ENCODE results near the gene IGFBP1.
A peak's percentile ranks its signal among the peaks of the same experiment; 100 is the strongest.

IGFBP1 gene

DNA sequence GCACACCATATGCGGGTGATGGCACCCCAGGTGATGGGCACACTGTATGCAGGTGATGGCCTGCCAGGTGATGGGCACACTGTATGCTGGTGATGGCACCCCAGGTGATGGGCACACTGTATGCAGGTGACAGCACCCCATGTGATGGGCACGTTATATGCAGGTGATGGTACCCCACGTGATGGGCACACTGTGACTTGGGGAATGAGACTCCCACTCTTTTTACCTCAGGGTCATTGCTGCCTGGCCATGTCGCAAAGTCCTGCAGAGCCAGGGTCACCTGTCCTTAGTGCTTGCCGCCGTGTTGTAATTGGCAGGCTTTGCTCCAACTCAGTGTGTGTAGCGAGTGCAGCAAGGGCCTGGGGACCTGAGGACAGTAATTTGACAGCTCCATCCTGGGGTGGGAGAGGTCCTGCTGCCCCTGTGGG, 7.8 kb upstream of the IGFBP1 start:
- DNase-seq (ENCODE audit: insufficient read length, low spot score) (no peak), FAIRE-seq (no peak)

DNA sequence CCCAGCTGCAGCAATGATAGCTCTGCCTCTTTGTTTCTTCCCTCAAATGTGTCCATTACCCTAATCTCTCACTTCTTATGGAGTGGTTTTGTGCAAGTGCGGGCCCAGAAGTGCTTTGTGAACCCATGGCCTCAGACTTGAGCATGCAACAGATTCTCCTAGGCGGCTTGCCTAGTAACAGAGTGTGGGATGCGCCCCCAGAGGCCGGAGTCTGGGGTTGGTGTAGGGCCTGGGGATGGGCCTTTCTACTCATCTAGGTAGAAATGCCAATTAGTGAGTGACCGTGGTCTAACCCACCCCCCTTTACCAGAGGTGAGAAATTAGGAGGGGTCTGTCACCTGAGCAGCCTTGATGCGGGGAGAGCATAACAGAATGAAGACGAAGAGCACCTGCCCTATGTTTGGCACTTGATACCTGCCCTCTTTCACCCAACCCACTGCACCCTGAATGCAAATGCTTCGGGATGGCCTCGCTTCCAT, 7.0 kb upstream of the IGFBP1 start:
- FAIRE-seq (no peak), DNase-seq (ENCODE audit: insufficient read length, low spot score) (no peak)

DNA sequence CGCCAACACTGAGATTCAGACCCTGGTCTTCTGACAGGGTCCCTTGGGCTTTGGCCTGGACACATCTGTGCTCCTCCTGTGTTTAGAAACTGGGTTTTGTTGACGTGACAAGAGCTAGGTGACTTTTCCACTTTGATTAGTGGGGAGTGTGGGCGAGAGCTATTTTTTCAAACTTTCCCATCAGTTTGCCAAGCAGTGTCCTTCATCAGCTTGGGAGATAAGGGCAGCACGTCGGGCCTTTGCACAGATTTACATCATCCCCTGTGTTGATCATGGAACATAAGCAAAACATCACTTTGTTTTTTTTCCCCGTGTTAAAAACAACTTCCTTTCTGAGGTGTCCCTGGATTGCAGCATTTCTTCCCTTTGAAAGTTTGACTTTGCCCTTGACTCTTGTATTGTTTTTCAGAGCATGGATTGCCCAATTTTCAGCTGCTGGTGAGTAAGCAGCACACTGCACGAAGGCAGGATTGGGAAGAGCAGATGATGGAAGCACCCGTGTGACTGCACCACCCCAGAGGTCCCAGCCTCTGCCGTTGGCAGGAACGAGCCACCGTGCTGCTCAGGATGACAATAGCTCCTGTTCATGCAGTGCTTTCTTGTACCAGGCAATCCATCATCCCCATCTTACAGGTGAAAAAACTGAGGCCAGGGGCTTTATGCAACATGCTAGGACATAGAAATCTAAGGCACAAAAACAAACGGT, 6.4 kb upstream of the IGFBP1 start:
- FAIRE-seq (no peak), DNase-seq (ENCODE audit: insufficient read length, low spot score) (no peak)

DNA sequence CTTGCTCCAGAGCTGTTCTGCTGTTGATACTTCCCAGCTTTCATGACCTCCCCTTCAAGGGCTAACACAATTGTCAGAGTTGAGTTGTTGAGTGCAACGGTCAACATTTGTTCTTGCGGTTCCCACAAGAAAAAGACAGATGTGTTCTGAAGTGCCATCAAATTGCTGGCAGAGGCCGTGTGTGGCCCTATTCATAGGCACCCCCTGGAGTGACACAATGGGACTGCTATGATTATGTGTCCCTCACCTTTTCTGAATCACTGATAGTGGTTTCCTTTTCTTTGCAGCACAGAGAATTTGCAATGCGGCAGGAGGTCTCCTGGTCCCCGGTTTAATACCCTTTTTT, 5.8 kb upstream of the IGFBP1 start:
- FAIRE-seq, result no peak
- no peak for DNase-seq (ENCODE audit: insufficient read length, low spot score)

DNA sequence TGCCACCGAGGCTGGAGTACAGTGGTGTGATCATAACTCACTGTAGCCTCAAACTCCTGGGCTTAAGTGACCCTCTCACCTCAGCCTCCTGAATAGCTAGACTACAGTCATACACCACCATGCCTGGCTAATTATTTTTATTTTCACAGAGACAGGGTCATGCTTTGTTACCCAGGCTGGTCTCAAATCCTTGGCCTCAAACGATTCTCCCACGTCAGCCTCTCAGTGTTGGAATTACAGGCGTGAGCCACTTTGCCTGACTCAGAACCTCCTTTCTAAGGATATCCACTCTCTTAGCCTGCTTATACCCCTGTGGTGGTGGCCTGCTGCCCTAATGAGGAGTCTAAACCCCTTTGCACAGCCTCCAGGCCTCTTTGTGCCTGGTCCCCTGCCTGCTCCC, 4.2 kb upstream of the IGFBP1 start:
- no peak for FAIRE-seq

DNA sequence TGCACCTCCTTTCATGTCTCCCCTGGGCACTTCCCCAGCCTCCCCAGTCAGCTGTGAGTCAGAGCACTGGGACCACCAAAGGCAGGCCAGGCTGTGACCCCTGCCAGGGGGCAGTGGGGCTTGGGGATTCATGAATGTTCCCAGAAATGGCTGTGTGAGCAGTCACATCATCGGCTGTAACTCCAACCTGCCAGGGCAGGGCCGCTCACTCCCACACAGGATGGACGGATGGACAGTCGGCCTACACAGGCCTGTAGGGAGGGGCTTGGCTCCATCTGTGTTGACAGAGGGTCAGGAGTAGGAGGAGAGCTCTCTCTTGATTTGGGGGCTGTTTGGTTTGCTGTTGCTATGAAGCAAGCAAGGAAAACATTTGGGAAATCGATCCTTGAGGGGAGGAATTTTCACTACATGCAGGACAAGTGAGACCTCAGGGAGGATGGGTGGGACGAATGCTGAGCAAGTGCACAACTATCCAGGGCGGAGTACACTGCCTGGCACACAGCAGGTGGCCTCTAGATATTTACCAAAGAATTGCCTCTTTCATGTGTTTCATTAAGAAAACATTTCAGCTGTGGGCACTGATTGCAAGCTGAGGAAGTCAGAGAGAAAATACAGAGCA, 2.9 kb upstream of the IGFBP1 start:
- peak; percentile 86 for FAIRE-seq

More for the DNA sequence above, 4.2 kb upstream of the IGFBP1 start:
- no peak for DNase-seq (ENCODE audit: insufficient read length, low spot score)

DNA sequence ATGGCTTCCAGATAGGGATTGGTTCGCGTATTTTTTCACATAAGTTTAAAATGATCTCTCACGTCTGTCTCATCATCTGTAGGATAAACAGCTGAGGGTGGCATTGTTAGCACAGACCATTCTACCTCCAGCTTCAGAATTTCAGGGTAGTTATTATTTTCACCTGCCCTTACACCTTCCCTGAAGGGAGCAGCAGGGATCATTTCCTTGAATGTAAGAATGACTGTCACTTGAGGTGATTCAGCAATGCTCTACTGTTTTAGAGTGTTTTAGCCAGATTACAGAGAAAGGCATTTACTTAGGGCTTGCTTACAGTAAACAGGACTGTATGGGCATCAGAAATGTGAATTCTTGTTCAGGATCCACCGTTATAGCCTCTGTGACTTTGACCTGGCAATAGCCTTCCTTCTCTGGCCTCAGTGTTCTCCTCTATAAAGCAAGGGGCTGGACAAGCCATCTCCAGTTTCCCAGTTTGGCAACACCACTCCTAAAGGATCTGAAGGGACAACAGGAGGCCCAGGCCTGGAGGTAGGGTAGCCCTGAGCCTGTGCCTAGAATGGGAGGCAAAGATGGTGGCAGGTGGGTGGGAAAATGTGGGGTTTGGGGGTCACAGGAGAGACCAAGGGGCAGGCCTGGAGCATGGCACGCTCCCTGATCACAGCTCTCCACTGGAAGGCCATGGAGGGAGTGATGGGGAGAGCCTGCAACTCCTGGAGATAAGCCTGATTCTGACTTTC, 1.2 kb upstream of the IGFBP1 start:
- FAIRE-seq, result no peak
- DNase-seq (ENCODE audit: insufficient read length, low spot score), result no peak

More for the DNA sequence above, 2.9 kb upstream of the IGFBP1 start:
- peak; percentile 31 for DNase-seq (ENCODE audit: insufficient read length, low spot score)

DNA sequence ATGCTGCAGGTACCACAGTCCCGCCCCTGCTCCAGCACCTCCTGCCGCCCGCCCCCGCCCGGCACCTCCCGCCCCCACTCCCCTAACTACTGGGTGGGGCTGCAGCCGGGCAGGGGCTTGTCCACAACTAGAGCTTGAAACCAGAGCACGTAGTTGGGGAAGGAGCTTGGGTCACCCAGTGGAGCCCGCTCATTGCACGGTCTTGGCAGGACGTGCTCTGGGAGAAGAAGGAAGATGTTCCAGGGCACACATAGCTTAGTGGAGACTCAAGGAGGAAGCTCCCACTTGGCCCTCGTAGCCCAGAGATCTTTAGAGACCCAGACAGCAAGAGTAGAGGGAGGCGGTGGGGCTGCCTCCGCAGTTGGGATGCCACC, 692 bp downstream of the IGFBP1 start:
- DNase-seq (ENCODE audit: insufficient read length, low spot score), result no peak
- FAIRE-seq, result no peak

DNA sequence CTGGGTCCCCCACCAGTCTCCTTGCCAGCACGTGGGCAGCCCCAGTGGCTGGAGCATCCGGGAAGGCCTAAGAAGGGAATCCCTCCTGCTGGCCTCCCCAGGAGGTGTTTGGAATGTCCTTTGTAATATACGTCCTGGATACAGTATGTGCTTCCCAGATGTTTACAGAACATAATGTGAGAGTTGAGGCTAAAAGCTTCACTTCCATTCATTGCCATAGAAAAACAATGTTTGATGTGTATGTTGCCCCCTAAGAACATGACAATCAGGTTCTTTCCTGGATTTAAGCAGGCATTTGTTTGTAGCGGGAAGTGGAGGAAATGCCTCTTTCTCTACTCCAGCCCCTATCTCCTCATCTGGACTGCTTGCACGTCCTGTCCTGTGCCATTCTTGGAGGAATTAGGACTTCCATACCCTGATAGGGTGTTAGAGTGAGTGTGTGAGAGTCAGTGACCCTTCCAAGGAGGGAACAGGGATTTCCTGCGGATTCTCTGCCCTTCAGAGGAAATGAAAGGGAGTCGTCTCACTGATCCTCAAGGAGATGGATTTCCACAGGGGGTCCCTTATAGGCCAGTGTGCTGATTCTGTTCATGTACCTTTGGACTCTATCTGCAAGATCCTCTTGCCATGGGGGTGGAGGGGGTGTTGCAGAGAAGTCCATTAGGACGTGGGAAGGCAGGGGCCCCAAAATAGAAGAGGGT, 1.2 kb downstream of the IGFBP1 start:
- FAIRE-seq (no peak), DNase-seq (ENCODE audit: insufficient read length, low spot score) (no peak)

DNA sequence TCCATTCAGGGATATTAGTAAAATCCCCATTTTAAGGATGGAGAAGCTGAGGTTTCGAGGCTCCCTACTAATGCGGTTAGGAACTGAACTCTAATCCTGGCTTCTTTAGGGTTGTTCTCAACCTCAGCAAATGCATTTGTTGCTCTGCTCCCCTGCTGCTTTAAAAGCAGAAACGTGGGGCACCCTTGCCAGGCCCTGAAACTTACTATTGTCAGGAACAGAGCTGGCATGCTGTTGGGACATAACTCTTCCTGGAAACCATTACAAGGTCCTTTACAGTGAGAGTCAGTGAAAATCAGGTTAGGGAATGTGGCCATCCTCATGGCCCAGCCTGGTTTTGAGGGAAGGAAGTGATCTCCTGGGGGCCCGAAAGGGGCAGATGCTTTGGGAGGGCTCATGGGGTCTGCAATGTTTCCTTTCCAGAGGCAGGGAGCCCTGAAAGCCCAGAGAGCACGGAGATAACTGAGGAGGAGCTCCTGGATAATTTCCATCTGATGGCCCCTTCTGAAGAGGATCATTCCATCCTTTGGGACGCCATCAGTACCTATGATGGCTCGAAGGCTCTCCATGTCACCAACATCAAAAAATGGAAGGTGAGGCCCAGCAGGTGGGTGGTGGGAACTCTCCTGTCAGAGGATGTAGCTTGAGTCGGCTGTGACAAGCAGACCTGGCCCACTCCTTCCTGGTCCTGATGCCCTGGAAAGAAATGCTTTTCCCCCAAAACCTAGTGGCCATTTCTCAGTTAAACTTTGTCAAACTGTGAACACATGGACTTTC, 2.0 kb downstream of the IGFBP1 start:
- DNase-seq (ENCODE audit: insufficient read length, low spot score), result no peak
- no peak for FAIRE-seq

DNA sequence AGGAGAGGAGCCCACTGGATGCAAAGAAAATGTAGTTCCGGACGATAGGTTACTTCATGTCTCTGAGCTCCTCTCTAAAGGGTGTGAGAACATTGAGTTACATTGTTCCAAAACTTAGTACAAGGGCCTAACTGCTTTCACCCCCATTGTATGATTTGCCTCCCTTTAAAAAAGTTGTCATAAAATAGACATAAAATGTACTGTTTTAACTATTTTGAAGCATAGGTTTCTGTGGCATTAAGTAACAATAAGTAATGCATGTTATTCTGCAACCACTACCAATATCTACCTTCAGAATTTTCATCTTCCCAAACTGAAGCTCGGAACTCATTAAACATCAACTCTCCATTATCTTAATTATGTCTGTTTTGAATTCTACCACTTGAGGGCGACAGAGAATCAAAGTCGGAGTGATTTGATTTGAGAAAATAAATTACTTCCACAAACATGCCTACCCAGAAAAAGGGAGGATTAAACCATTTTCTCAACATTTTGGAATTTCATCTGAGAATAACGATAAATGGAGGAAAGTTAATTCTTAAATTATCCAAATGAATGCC, 2.7 kb downstream of the IGFBP1 start:
- FAIRE-seq, result no peak
- DNase-seq (ENCODE audit: insufficient read length, low spot score), result peak; percentile 41

DNA sequence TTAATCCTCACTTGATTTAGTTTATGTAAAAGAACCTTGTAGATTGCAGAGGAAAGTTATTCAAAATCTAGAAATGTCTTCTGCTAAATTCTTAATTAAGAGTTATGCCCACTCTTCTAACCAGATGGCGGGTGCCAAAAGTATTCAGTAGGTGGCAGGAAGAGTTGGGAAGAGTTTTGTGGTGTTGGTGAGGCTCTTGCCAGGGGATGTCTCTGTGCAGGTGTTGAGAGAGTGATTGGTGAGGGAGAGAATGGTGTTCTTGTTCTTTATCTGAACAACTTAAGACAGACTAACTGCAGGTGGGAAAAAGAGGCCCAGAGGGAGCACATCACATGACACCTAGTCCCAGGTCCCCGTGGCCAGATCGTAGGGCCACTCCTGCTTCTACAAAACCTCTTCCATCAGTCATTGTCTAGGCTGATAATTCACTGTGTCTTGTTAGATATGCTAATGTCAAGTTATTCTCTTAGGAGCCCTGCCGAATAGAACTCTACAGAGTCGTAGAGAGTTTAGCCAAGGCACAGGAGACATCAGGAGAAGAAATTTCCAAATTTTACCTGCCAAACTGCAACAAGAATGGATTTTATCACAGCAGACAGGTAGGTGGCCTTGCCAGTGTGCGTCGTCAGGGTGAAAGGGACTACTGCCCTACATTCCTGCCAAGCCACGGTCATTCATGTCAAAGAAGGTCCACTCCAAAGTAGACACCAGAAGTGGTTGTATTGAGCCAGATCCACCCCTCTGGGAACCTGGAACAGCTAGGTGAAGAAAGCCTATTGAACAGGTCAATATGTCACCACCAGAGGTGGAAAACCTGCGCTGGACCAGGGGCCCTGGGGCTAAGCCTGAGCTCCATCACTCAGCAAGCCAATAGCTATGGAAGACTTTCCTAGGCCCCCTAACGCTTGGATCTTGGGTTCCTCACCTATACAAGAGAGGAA, 3.4 kb downstream of the IGFBP1 start:
- FAIRE-seq, result no peak
- no peak for DNase-seq (ENCODE audit: insufficient read length, low spot score)

DNA sequence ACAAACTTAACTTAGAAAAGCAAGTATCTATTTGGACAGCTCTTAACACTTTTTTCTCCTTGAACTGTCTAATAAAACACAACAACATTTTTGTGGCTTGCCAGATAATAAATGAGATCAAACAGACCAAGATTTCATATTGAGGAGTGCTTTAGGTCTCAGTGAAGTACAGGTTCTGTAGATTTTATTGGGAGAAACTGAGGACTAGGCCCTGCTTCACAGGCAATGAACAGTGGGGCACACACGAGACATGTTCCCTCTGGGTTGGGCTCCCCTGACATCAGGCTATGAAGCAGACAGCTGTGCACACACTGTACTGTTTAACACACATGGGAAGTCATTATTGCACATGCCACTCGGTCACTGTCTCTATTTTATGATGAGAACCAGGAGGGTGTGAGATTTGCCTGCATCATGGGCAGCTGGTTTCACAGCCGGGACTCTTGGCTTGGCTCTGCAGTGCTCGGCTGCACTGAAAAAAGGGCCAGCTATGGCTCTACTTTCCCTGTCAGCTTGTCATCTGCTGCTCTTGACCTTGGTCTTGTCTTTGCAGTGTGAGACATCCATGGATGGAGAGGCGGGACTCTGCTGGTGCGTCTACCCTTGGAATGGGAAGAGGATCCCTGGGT, 4.2 kb downstream of the IGFBP1 start:
- no peak for DNase-seq (ENCODE audit: insufficient read length, low spot score)
- no peak for FAIRE-seq

DNA sequence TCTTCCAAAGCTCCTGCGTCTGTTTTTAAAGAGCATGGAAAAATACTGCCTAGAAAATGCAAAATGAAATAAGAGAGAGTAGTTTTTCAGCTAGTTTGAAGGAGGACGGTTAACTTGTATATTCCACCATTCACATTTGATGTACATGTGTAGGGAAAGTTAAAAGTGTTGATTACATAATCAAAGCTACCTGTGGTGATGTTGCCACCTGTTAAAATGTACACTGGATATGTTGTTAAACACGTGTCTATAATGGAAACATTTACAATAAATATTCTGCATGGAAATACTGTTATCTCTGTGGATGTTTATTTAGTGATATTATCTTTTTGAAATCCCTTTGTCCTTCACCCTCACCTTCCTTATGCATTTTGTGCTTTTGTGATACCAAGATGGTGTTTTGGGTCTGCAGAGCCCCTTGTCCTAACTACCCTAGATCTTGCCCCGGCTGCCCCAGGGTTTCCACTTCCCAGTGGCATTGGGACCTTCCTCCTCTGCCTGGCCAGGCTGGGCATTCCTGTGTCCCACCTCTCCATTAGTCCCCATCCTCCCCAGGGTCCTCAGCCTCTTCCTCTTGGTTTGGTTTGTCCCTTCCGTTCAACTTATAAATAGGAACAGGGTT, 5.2 kb downstream of the IGFBP1 start:
- DNase-seq (ENCODE audit: insufficient read length, low spot score) (no peak), FAIRE-seq (no peak)

DNA sequence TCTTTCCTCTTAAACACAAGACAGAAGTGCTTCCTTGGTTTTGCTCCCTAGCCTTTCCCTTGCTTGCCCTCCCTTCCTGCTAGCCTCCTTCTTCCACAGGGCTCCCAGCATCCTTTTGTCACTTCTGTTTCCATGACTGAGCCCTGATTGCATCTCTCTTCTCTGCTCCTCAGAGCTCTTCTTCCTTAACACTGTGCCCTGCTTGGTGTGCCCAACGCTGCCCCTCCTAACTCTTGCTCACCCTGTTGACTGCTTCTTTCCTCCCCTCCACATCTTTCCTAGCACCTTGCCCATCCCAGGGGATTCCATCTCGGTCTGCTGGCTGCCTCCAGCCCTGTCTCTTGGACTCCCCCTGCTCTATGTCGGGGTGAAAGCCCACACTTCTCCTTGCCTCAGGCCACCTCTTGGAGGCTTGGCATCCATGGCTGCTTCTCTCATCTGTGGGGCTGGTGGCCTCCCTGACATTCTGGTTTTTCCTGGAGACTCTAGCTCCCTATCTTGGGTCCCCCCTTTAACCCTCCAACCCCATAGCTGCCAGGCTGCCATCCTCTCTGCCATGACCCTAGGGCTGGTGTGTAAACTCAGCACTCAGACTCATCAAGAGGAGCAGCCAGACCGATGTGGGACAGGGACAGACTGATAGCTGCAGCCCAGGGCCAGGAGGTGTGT, 5.8 kb downstream of the IGFBP1 start:
- DNase-seq (ENCODE audit: insufficient read length, low spot score), result no peak
- FAIRE-seq, result no peak

DNA sequence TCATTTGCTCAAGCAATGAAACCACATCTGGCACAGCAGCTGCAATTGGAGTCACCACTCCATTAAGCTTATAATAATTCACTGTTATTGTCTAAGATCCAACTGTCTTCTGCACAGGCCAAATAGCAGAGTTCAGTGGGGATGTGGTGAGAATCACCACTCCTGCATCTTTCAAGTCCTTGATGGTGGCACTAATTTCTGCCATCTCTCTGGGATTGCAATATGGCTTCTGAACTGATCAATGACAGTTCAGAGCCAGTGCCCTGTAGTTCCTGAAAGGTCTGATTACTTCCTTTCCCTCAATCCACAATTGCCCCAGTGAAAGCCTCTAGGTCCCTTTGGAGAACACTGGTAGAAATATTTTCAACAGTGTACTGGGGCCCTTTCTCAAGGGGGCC, 6.4 kb downstream of the IGFBP1 start:
- DNase-seq (ENCODE audit: insufficient read length, low spot score), result no peak
- FAIRE-seq, result no peak

DNA sequence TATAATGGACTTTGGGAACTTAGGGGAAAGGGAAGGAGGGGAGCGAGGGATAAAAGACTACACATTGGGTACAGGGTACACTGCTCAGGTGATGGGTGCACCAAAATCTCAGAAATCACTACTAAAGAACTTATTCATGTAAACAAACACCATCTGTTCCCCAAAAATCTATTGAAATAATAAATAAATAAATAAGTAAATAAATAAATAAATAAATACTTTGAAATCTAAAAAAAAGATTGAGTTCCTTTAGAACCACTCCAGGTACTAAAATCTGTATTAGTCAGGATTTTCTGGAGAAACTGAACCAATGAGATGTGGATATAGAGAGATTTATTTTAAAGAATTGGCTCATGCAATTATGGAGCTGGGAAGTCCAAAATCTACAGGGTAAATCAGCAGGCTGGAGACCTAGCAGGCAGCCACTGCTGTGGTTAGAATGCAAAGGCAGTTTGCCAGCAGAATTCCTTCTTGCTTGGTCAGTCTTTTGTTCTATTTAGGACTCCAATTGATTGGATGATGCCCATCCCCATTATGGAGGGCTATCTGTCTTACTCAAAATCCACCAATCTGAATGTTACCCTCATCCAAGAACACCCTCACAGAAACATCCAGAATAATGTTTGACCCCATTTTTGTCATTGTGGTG, 8.9 kb downstream of the IGFBP1 start:
- DNase-seq (ENCODE audit: insufficient read length, low spot score), result no peak
- no peak for FAIRE-seq
